GM12878 (cell line): ENCODE results near the gene NEURL3. TPM values are rescaled to one million over a fixed set of nuclear protein-coding genes. Genes with fewer than 3 reads are reported as not detected.

Experiments used
- BCL3 ChIP-seq: IDR thresholded peaks from 2 replicates; pipeline ENCODE4 v1.6.1; 2011; ENCODE audit warnings: borderline replicate concordance, low read depth, mild to moderate bottlenecking, moderate library complexity, low read length; ENCODE audit not compliant: insufficient read depth, poor library complexity, severe bottlenecking
- BCLAF1 ChIP-seq: fragments of 450-650 bp; IDR thresholded peaks from 2 replicates; pipeline ENCODE4 v1.6.1; 2017; ENCODE audit warnings: antibody characterized with exemption, mild to moderate bottlenecking, moderate library complexity
- BHLHE40 ChIP-seq, 2 experiments: fragments of 450-650 bp in 1 of 2; IDR thresholded peaks; 2 replicates each; pipeline ENCODE4 v1.6.1; 2011 to 2017; ENCODE audit warnings: low read depth in 2 of 2, borderline replicate concordance in 1 of 2, improper control_type of control experiment in 1 of 2, low read length in 1 of 2, mild to moderate bottlenecking in 1 of 2
- CBX3 ChIP-seq: fragments of 200-600 bp; sonication (generic); IDR thresholded peaks from 2 replicates; pipeline ENCODE4 v1.6.1; 2016; ENCODE audit warnings: low read depth, borderline replicate concordance
- CHD4 ChIP-seq: fragments of 200-600 bp; sonication (generic); IDR thresholded peaks from 2 replicates; pipeline ENCODE4 v1.6.1; 2016; ENCODE audit warnings: mild to moderate bottlenecking
- DPF2 ChIP-seq: fragments of 450-650 bp; IDR thresholded peaks from 2 replicates; pipeline ENCODE4 v1.6.1; 2017; ENCODE audit warnings: mild to moderate bottlenecking
- ETV6 ChIP-seq, 2 experiments: fragments of 450-650 bp in 1 of 2; IDR thresholded peaks in 1 of 2; conservative IDR thresholded peaks in 1 of 2; 2 replicates each; pipeline ENCODE4 v1.6.1; 2014; ENCODE audit warnings: antibody characterized with exemption in 1 of 2, borderline replicate concordance in 1 of 2, low read depth in 1 of 2, mild to moderate bottlenecking in 1 of 2, moderate library complexity in 1 of 2
- GABPA ChIP-seq: IDR thresholded peaks from 2 replicates; pipeline ENCODE4 v1.6.1; 2014; ENCODE audit warnings: antibody characterized with exemption, low read depth, mild to moderate bottlenecking, inconsistent platforms
- HDAC2 ChIP-seq: fragments of 200-600 bp; sonication (generic); IDR thresholded peaks from 2 replicates; pipeline ENCODE4 v1.6.1; 2017
- IKZF1 ChIP-seq: fragments of 450-650 bp; conservative IDR thresholded peaks from 2 replicates; pipeline ENCODE4 v1.6.1; 2017; ENCODE audit warnings: antibody characterized with exemption, mild to moderate bottlenecking
- IKZF2 ChIP-seq, 2 experiments: fragments of 450-650 bp; IDR thresholded peaks; 2 replicates each; pipeline ENCODE4 v1.6.1; 2017; ENCODE audit warnings: mild to moderate bottlenecking in 2 of 2, moderate library complexity in 2 of 2
- KAT2A ChIP-seq: conservative IDR thresholded peaks from 2 replicates; pipeline ENCODE4 v1.6.1; 2011; ENCODE audit warnings: low read depth, low read length; ENCODE audit not compliant: control insufficient read depth
- MXI1 ChIP-seq: fragments of 150-350 bp; IDR thresholded peaks from 2 replicates; pipeline ENCODE4 v1.6.1; 2011; ENCODE audit warnings: low read depth, mild to moderate bottlenecking, inconsistent platforms, low read length, improper control_type of control experiment
- NFYA ChIP-seq: IDR thresholded peaks from 2 replicates; pipeline ENCODE4 v1.6.1; 2011; ENCODE audit warnings: low read depth, mild to moderate bottlenecking, low read length, improper control_type of control experiment, borderline replicate concordance
- NR2C2 ChIP-seq: IDR thresholded peaks from 2 replicates; pipeline ENCODE4 v1.6.1; 2011; ENCODE audit warnings: borderline replicate concordance, low read depth; ENCODE audit not compliant: control insufficient read depth, insufficient read length
- NR2F1 ChIP-seq: fragments of 450-650 bp; conservative IDR thresholded peaks from 2 replicates; pipeline ENCODE4 v1.6.1; 2017; ENCODE audit warnings: mild to moderate bottlenecking
- PAX5 ChIP-seq: IDR thresholded peaks from 2 replicates; pipeline ENCODE4 v1.6.1; 2011; ENCODE audit warnings: low read depth, low read length, borderline replicate concordance
- RELB ChIP-seq: fragments of 450-650 bp; IDR thresholded peaks from 2 replicates; pipeline ENCODE4 v1.6.1; 2017; ENCODE audit warnings: low read depth, mild to moderate bottlenecking, moderate library complexity
- SREBF1 ChIP-seq: IDR thresholded peaks from 2 replicates; pipeline ENCODE4 v1.6.1; 2012; ENCODE audit warnings: mild to moderate bottlenecking, low read length
- TAF1 ChIP-seq: IDR thresholded peaks from 2 replicates; pipeline ENCODE4 v1.6.1; 2011; ENCODE audit warnings: mild to moderate bottlenecking, low read depth, low read length, borderline replicate concordance
- ZSCAN29 ChIP-seq: fragments of 450-650 bp; IDR thresholded peaks from 2 replicates; pipeline ENCODE4 v1.6.1; 2017; ENCODE audit warnings: mild to moderate bottlenecking, moderate library complexity
- polyA plus RNA-seq, 11 experiments: library from polyadenylated mRNA; depleted of rRNA in 4 of 11; unstranded in 6 of 11; stranded (reverse) in 5 of 11; fragments of >200 nt; fragmentation: Nextera tagmentation in 4 of 11; fragmentation: Illumina TruSeq in 1 of 11; extraction: Ambion mirVana in 4 of 11; extraction: Trizol in 1 of 11; gene quantifications; 1 replicate in 1 of 11; 2 replicates in 10 of 11; pipeline versions ENCODE4 v1.2.1 to v1.2.3, GENCODE V29; 2011 to 2016; ENCODE audit warnings: inconsistent platforms in 2 of 11, missing spikeins in 2 of 11, low read depth in 1 of 11
- total RNA-seq, 4 experiments: library from RNA; depleted of rRNA in 3 of 4; stranded (reverse); fragments of >200 nt in 3 of 4; fragmentation: Illumina TruSeq in 1 of 4; extraction: Trizol in 1 of 4; gene quantifications; 2 replicates each; pipeline versions ENCODE4 v1.2.1 to v1.2.3, GENCODE V29; 2013 to 2021
- TF ChIP-seq, protein P1 (sequence below): fragments of 450-650 bp; IDR thresholded peaks from 2 replicates; pipeline ENCODE4 v1.6.1; 2017; ENCODE audit warnings: mild to moderate bottlenecking, moderate library complexity

Gene NEURL3
- total and polyA plus RNA-seq, 10 of the 15 experiments (the other 5 are each of a cell fraction or from before 2014, with no cell fraction given): 0.03 to 6.3 (median 0.47) TPM

GRCh38 chr2:96501471-96501874 is 3.7 kb downstream of the NEURL3 start (continued):
- TF ChIP-seq RELB: peak; percentile 68
- TF ChIP-seq CHD4: no peak
- no peak for TF ChIP-seq CBX3
- TF ChIP-seq KAT2A: no peak
- TF ChIP-seq, protein P1, sequence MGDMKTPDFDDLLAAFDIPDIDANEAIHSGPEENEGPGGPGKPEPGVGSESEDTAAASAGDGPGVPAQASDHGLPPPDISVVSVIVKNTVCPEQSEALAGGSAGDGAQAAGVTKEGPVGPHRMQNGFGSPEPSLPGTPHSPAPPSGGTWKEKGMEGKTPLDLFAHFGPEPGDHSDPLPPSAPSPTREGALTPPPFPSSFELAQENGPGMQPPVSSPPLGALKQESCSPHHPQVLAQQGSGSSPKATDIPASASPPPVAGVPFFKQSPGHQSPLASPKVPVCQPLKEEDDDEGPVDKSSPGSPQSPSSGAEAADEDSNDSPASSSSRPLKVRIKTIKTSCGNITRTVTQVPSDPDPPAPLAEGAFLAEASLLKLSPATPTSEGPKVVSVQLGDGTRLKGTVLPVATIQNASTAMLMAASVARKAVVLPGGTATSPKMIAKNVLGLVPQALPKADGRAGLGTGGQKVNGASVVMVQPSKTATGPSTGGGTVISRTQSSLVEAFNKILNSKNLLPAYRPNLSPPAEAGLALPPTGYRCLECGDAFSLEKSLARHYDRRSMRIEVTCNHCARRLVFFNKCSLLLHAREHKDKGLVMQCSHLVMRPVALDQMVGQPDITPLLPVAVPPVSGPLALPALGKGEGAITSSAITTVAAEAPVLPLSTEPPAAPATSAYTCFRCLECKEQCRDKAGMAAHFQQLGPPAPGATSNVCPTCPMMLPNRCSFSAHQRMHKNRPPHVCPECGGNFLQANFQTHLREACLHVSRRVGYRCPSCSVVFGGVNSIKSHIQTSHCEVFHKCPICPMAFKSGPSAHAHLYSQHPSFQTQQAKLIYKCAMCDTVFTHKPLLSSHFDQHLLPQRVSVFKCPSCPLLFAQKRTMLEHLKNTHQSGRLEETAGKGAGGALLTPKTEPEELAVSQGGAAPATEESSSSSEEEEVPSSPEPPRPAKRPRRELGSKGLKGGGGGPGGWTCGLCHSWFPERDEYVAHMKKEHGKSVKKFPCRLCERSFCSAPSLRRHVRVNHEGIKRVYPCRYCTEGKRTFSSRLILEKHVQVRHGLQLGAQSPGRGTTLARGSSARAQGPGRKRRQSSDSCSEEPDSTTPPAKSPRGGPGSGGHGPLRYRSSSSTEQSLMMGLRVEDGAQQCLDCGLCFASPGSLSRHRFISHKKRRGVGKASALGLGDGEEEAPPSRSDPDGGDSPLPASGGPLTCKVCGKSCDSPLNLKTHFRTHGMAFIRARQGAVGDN: 0 out of 2 replicates have a peak, but pooled peaks have one; percentile 26
- peak; percentile 25; the same call in 1 of the 2 replicates for TF ChIP-seq DPF2
- TF ChIP-seq TAF1: no peak
- TF ChIP-seq BCL3: no peak
- TF ChIP-seq MXI1: no peak
- TF ChIP-seq HDAC2: no peak
- TF ChIP-seq NR2F1: no peak
- TF ChIP-seq ETV6 (conservative IDR thresholded peaks at IDR 0.05 in 1 of 2, IDR thresholded peaks at IDR 0.05 in 1 of 2; ENCODE audit: borderline replicate concordance in 1 of 2, low read depth in 1 of 2): no peak
- no peak for TF ChIP-seq NR2C2
- no peak for TF ChIP-seq ZSCAN29
- peak; percentile 29 to 42; a peak in 2 of 4 replicates for TF ChIP-seq IKZF2 (IDR thresholded peaks at IDR 0.05)
- peak; percentile 55 for TF ChIP-seq IKZF1
- 0 out of 2 replicates have a peak, but pooled peaks have one; percentile 5 for TF ChIP-seq PAX5
- no peak for TF ChIP-seq SREBF1
- TF ChIP-seq BCLAF1: no peak
- no peak for TF ChIP-seq NFYA
- TF ChIP-seq BHLHE40 (IDR thresholded peaks at IDR 0.05; ENCODE audit: borderline replicate concordance in 1 of 2, low read depth in 2 of 2, low read length in 1 of 2): no peak
- TF ChIP-seq GABPA: no peak
